Thyroid gland (tissue), 4 donors: ENCODE results near the gene IMMP1L.

Experiments used
- POLR2A ChIP-seq, 2 donors: fragments of 450-650 bp; IDR thresholded peaks; one replicate each; pipeline ENCODE4 v1.6.1; 2017; ENCODE audit warnings: antibody characterized with exemption in 2 of 2, mild to moderate bottlenecking in 2 of 2, moderate library complexity in 1 of 2
- TF ChIP-seq, protein P1 (sequence below), 6 experiments: fragments of 200-600 bp in 3 of 6; fragments of 450-650 bp in 3 of 6; sonication (generic) in 3 of 6; IDR thresholded peaks; one replicate each; pipeline ENCODE4 v1.5.1; 2016 to 2019; ENCODE audit warnings: antibody characterized with exemption in 6 of 6, mild to moderate bottlenecking in 2 of 6, inconsistent platforms in 1 of 6, moderate library complexity in 1 of 6

DNA sequence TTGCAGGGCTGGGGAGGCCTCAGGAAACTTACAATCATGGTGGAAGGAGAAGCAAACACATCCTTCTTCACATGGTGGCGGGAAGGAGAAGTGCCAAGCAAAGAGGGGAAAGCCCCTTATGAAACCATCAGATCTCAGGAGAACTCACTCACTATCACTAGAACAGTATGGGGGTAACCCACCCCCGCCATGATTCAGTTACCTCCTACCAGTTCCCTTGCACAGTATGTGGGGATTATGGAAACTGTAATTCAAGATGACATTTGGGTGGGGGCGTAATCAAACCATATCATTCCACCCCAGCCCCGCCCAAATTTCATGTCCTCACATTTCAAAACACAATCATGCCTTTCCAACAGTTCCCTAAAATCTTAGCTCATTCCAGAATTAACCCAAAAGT, 16.2 kb downstream of the IMMP1L start:
- TF ChIP-seq POLR2A (IDR thresholded peaks at IDR 0.05) = no peak
- TF ChIP-seq, protein P1, sequence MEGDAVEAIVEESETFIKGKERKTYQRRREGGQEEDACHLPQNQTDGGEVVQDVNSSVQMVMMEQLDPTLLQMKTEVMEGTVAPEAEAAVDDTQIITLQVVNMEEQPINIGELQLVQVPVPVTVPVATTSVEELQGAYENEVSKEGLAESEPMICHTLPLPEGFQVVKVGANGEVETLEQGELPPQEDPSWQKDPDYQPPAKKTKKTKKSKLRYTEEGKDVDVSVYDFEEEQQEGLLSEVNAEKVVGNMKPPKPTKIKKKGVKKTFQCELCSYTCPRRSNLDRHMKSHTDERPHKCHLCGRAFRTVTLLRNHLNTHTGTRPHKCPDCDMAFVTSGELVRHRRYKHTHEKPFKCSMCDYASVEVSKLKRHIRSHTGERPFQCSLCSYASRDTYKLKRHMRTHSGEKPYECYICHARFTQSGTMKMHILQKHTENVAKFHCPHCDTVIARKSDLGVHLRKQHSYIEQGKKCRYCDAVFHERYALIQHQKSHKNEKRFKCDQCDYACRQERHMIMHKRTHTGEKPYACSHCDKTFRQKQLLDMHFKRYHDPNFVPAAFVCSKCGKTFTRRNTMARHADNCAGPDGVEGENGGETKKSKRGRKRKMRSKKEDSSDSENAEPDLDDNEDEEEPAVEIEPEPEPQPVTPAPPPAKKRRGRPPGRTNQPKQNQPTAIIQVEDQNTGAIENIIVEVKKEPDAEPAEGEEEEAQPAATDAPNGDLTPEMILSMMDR (IDR thresholded peaks at IDR 0.05) = no peak
